Hindlimb muscle (tissue), 1 donor: ENCODE results near the gene TDRD9. TPM values are rescaled to one million over a fixed set of nuclear protein-coding genes. Genes with fewer than 3 reads are reported as not detected.

Source experiments
- DNase-seq: peaks from one replicate; pipeline ENCODE4 v3.0.0-alpha.2; 2013
- polyA plus RNA-seq: library from polyadenylated mRNA; unstranded; fragments of 120-200 nt; gene quantifications from one replicate; pipeline ENCODE4 v1.2.1, GENCODE V29; 2013; ENCODE audit not compliant: insufficient read length

TDRD9 gene
- polyA plus RNA-seq, 1 donor = 0.08 TPM

- DNase-seq = no peak
Measured at GRCh38 chr14:104080376-104081260, 152.4 kb downstream of the TDRD9 start.

- no peak for DNase-seq
Measured at GRCh38 chr14:104081261-104081835, 153.1 kb downstream of the TDRD9 start.

- DNase-seq = no peak
Measured at GRCh38 chr14:104081951-104082464, 153.8 kb downstream of the TDRD9 start.

DNA sequence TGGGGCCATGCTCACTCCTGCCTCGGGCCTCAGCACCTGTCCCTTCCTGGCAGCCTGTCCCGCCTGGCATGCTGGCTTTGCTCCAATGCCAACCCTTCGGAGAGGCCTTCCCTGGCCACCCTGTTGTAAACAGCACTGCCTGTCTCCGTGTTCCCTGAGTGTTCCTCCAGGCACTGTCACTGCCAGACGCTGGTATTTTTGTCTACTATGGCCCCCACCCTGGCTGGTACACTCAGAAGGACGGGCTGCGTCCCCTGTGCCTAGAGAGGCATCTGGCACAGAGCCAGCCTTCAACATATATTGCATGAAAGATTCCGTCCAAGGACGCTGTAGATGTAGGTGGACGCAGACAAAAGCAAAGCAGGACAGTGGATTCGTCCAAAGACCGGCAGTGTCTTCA is 154.6 kb downstream of the TDRD9 start:
- no peak for DNase-seq

DNA sequence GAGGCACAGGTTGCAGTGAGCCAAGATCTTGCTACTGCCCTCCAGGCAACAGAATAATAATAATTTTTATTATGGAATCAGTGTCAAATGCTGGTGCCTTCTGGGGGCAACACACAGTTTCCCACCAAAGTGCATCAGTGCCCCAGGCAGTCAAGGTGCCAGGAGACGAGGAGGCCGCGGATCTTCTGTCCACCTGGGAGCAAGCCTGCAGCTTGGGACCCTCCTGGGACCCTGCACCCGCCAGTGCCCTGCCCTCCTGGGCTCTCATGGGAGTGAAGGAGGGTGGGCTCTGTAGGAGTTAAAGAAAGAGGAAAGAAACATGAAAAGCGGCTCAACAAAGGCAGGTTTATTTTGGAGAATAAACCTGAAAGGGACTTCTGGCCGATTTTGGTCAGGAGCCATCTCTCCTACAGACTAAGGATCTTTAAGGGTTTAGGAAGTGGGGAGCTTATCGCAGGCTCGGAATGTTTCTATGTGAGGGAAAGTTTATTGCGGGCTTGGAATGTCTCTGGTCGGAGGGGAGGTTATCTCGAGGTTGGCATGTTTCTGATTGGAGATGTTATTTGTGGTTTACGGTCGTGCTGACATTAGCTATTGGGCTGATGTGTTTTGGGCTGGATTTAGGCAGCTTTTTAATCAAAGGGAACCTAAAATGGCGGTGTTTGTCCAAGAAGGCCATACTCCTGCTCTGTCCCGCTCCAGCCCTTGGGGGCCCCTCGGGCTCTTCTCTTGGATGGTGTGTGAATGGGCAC is 156.2 kb downstream of the TDRD9 start:
- no peak for DNase-seq

GRCh38 chr14:104085032-104085888 is 157.0 kb downstream of the TDRD9 start, which contains the start of gene ASPG:
Gene ASPG, plus strand, starts transcription at chr14:104085700. Its CDS starts 71 bp downstream, at chr14:104085771.
- DNase-seq = no peak

DNA sequence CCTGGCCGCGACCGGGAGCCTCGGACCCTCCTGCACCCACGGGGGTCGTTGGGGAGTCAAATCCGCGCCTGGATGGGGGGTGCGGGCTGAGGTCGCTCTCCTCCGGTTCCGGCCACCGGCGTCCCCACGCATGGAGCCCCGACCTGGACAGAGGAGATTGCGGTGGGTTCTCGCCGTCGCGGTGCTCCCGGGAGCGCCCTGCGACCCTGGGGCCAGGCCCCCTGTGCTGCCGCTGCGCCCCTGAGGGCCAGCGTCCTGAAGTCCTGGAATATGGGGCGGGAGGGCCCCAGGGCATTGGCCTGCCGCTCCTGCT is 157.6 kb downstream of the TDRD9 start:
- DNase-seq = no peak

DNA sequence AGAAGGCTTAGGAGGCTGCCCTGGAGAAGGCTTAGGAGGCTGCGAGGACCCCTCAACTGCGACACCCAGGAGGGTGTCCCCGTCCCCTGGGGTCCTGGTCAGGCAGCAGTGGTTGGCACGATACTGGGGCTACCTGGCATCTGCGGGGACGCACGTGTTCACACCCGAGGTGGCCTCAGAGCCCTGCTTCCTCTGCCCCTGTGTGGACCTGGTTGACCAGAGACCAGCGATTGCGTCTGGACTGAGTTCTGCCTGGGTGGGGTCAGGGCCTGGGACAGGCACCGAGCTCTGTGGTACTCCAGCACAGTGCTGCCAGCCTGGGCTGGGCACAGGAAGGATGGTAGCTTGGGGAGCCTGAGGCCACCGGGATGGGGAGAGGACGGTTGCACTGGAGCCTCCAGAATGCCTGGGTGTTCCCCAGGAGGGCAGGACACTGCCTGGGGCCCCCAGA is 158.0 kb downstream of the TDRD9 start:
- DNase-seq = no peak

DNA sequence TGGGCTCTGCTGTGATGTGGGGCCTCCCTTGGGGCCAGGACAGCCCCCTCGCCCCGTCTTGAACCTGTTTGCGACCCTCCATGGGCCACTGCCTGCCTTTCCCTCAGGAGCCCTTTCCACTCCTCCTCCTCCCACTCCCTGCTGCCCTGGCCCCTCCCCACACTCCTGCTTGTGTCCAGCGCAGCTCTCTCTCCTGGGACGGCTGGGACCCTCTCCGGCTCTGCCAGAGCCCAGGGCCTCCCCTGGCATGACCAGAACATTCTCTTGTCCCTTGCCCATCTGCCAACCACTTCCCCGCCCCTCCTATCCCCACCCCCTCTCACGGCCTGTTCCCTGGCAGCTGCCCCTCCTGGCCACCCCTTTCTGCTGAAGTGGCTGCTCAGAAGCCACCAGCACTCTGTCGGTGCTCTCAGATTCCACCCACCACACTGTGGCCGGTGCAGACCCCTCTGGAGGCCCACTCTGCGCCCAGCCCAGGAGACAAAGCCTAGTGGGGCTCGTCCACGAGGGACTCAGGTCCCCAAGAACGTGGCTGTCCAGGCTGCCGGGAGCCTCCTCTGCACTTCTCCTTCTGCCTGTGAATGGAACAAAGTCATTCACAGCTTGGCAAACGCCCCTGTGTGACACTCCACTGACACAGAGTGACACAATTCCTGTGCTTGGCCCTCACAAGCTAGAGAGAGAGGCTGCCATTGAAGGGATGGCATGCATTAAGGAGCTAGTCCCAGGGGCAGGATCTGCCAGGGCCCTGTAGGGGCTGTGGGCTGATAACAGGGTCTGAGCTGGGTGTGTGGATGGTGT is 158.6 kb downstream of the TDRD9 start:
- DNase-seq = no peak

DNA sequence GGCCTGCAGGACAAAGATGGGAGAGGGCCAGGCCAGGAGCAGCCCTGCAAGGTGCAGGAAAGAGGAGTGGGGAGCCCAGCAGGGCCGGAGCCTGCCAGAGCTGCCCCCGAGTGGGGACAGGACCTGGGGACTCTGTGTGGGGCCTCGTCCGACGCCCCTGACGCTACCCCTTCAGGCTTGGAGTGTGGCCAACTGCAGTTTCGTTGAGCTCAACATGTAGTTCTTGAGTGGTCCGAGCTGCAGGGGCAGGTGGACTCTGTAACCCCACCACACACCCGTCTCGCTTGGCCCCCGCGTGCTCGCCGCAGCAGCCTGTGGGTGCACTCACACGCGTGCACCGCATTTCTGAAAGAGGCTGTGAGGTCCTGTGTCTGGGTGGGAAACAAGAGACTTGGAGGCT is 159.2 kb downstream of the TDRD9 start:
- no peak for DNase-seq

GRCh38 chr14:104087981-104088850 is 160.0 kb downstream of the TDRD9 start:
- no peak for DNase-seq

DNA sequence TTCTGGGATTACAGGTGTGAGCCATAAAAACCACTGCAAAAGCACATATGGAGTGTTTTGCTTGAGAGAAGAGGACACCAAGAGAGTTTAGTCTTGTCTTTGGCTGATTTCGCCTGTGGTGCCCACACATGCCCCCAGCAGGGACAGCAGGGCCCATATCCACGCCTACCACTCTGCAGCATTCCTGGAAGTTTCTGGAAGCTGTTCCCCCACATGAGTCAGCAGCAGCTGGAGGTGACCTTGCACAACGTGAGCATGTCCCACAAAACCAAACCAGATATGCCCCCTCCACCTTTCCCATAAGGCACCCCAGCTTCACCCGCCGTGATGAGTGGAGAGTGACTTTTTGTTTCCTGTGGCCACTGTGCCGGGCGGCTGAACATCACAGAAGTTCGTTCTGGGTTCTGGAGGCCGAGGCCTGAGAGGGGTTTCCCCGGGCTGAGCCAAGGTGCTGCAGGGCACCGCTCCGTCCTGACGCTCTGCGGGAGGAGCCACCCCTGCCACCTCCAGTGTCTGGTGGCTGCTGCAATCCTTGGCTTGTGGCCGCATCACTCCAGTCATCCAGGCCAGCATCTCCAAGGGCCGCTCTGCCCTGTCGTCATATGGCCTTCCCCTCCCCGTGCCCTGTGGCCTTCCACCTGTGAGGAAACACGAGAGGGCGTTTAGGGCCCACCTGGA is 162.0 kb downstream of the TDRD9 start:
- no peak for DNase-seq

DNA sequence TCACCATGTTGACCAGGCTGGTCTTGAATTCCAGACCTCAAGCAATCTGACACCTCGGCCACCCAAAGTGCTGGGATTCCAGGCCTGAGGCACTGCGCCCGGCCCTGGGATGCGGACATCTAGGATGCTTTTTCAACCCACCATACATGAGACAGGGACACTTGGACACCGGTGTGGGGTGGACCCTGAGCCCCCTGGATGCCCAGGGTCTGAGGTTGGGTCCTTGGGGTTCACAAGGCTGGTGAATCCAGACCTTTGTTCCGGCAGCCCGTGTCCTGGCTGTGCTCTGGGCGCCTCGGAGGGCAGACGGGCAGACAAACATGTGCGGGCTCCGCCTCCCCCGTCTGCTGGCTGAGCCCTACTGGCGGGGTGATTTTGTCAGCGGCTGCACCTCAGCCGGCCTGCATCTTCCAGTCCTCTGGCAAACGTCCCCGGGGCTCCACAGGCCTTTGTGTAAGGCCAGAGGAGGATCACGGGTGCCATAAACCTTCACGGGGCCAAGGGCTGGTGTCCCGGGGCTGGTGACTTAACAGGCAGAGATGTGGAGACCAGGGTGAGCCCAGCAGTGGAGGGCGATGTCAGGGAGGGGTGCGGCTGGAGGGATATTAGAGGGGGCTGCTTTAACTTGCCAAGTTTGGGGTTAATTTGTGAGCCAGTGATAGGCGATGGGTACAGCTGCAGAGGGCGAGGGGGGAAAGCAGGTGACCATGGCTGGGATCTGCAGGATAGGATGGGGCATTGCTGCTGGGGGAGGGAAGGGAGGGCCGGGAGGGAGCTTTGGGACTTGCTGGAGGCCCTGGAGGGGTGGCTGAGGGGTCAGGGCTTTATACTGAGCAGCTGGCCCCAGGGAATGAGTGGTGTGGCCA is 163.0 kb downstream of the TDRD9 start:
- DNase-seq = no peak

GRCh38 chr14:104091927-104092771 is 163.9 kb downstream of the TDRD9 start:
- no peak for DNase-seq

- no peak for DNase-seq
Measured at GRCh38 chr14:104092931-104093365, 164.7 kb downstream of the TDRD9 start.

- DNase-seq = no peak
Measured at GRCh38 chr14:104093366-104094055, 165.3 kb downstream of the TDRD9 start.
